ENCODE data around the gene GPX6.

GPX6 gene

DNA sequence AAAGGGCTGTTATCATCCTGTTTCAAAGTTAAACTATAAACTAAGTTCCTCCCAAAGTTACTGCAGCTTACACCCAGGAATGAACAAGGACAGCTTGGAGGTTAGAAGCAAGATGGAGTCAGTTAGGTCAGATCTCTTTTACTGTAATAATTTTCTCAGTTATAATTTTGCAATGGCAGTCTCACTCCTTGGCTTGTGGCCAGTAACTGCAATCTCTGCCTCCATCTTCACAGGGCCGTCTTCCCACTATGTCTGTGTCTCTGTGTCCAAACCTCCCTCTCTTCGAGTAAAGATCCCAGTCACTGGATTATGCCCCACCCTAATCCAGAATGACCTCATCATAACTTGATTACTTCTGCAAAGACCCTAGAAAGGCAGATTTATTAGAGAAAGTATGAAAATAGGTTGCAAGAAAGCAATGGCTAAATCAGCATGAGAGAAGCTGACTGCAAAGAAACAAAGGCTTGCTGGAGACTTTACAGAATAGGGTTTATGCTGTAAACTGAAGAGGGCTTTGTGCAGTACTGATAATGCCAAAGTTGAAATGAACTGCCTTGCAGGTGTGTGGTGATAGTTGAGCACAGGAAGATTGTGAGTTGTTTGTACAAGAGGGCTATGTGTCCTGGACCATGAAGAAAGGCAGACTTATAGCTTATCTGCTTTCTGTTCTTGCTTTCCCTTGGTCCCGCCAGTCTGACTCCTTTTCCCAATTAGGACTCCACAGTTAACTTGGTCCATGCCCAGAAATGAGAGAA, 28.4 kb downstream of the GPX6 start:
- Histone ChIP-seq H4K20me1 (ENCODE audit: insufficient read depth, low read length) (no peaks in the 10 kb centered on the region), H3K27ac (ENCODE audit: low read length) (no peak overlapping the region), H3K9me3 (ENCODE audit: insufficient read depth, low read length) (no peaks in the 10 kb centered on the region), H3K4me3 (ENCODE audit: low read length) (no peak overlapping the region), H3K9ac (ENCODE audit: low read length) (no peak overlapping the region), H3K27me3 (ENCODE audit: low read depth, low read length) (no peaks in the 10 kb centered on the region), H3K36me3 (replicated peaks; ENCODE audit: low read depth, low read length) (no peaks in the 10 kb centered on the region), H3K79me2 (ENCODE audit: low read length) (no peaks in the 10 kb centered on the region), H3K4me1 (ENCODE audit: low read length) (peaks cover 9% of the 10 kb centered on the region), H2AFZ (ENCODE audit: low read depth, low read length) (no peak overlapping the region), H3K4me2 (ENCODE audit: low read length) (no peak overlapping the region)
- TF ChIP-seq, protein P1, sequence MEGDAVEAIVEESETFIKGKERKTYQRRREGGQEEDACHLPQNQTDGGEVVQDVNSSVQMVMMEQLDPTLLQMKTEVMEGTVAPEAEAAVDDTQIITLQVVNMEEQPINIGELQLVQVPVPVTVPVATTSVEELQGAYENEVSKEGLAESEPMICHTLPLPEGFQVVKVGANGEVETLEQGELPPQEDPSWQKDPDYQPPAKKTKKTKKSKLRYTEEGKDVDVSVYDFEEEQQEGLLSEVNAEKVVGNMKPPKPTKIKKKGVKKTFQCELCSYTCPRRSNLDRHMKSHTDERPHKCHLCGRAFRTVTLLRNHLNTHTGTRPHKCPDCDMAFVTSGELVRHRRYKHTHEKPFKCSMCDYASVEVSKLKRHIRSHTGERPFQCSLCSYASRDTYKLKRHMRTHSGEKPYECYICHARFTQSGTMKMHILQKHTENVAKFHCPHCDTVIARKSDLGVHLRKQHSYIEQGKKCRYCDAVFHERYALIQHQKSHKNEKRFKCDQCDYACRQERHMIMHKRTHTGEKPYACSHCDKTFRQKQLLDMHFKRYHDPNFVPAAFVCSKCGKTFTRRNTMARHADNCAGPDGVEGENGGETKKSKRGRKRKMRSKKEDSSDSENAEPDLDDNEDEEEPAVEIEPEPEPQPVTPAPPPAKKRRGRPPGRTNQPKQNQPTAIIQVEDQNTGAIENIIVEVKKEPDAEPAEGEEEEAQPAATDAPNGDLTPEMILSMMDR (IDR thresholded peaks at IDR 0.05; ENCODE audit: low read depth, low read length) = no peak
- TF ChIP-seq EZH2phosphoT487 (IDR thresholded peaks at IDR 0.05; ENCODE audit: low read depth) = no peak

DNA sequence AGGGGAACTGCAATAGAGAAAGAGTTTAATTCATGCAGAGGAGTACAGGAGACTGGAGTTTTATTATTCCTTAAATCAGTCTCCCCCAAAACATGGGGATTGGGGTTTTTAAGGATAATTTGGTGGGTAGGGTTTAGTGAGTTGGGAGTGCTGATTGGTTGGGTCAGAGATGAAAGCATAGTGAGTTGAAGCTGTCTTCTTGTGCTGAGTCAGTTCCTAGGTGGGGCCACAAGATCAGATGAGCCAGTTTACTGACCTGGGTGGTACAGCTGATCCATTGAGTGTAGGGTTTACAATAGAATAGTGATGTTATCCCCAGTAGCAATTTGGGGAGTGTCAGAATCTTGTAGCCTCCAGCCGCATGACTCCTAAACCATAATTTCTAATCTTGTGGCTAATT, 29.1 kb downstream of the GPX6 start:
- no peak overlapping the region for H3K9ac ChIP-seq (ENCODE audit: low read length)
- H3K27me3 ChIP-seq (ENCODE audit: low read depth, low read length) = no peaks in the 10 kb centered on the region
- TF ChIP-seq, protein P1 (IDR thresholded peaks at IDR 0.05; ENCODE audit: low read depth, low read length) = no peak
- no peak for TF ChIP-seq EZH2phosphoT487 (IDR thresholded peaks at IDR 0.05; ENCODE audit: low read depth)
- peaks cover 5% of the 10 kb centered on the region; the same call in 1 of the 2 replicates for H3K4me1 ChIP-seq (ENCODE audit: low read length)
- no peaks in the 10 kb centered on the region for H3K9me3 ChIP-seq (ENCODE audit: insufficient read depth, low read length)
- H2AFZ ChIP-seq (ENCODE audit: low read depth, low read length) = no peak overlapping the region
- no peaks in the 10 kb centered on the region for H3K36me3 ChIP-seq (replicated peaks; ENCODE audit: low read depth, low read length)
- no peaks in the 10 kb centered on the region for H4K20me1 ChIP-seq (ENCODE audit: insufficient read depth, low read length)
- H3K79me2 ChIP-seq (ENCODE audit: low read length) = no peaks in the 10 kb centered on the region
- H3K4me2 ChIP-seq (ENCODE audit: low read length) = no peak overlapping the region
- no peak overlapping the region for H3K27ac ChIP-seq (ENCODE audit: low read length)
- no peak overlapping the region for H3K4me3 ChIP-seq (ENCODE audit: low read length)

DNA sequence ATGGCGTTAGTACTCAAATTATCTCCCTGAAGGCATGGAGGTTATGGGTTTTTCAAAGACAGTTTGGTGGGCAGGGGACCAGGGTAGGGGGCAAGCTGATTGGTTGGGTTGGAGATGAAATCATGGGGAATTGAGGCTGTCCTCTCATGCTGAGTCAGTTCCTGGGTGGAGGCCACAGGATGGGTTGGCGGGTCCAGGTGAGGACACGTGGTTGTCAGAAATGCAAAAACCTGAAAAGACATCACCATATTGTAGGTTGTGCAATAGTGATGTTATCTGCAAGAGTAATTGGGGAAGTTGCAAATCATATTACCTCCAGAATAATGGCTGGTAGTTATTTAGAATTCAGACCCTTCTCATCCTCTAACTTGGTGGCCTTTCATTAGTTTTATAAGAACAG, 30.1 kb downstream of the GPX6 start:
- Histone ChIP-seq H2AFZ (ENCODE audit: low read depth, low read length) (no peak overlapping the region), H3K36me3 (replicated peaks; ENCODE audit: low read depth, low read length) (no peaks in the 10 kb centered on the region), H3K4me3 (ENCODE audit: low read length) (no peak overlapping the region), H3K9ac (ENCODE audit: low read length) (no peak overlapping the region), H3K4me1 (ENCODE audit: low read length) (peaks cover 5% of the 10 kb centered on the region), H4K20me1 (ENCODE audit: insufficient read depth, low read length) (no peaks in the 10 kb centered on the region), H3K4me2 (ENCODE audit: low read length) (no peak overlapping the region), H3K9me3 (ENCODE audit: insufficient read depth, low read length) (no peaks in the 10 kb centered on the region), H3K27me3 (ENCODE audit: low read depth, low read length) (no peaks in the 10 kb centered on the region), H3K27ac (ENCODE audit: low read length) (no peak overlapping the region), H3K79me2 (ENCODE audit: low read length) (no peaks in the 10 kb centered on the region)
- no peak for TF ChIP-seq EZH2phosphoT487 (IDR thresholded peaks at IDR 0.05; ENCODE audit: low read depth)
- TF ChIP-seq, protein P1 (IDR thresholded peaks at IDR 0.05; ENCODE audit: low read depth, low read length) = no peak

GRCh38 chr6:28480253-28480932, 35.2 kb downstream of the GPX6 start:
- Histone ChIP-seq H2AFZ (ENCODE audit: low read depth, low read length) (no peak overlapping the region), H3K4me3 (ENCODE audit: low read length) (no peak overlapping the region), H3K9ac (ENCODE audit: low read length) (no peak overlapping the region), H3K27ac (ENCODE audit: low read length) (no peak overlapping the region), H3K4me1 (ENCODE audit: low read length) (peaks cover 5% of the 10 kb centered on the region; the same call in 1 of the 2 replicates), H3K4me2 (ENCODE audit: low read length) (peak overlapping the region; percentile 46), H3K36me3 (replicated peaks; ENCODE audit: low read depth, low read length) (no peaks in the 10 kb centered on the region), H3K79me2 (ENCODE audit: low read length) (no peaks in the 10 kb centered on the region), H4K20me1 (ENCODE audit: insufficient read depth, low read length) (no peaks in the 10 kb centered on the region), H3K27me3 (ENCODE audit: low read depth, low read length) (no peaks in the 10 kb centered on the region), H3K9me3 (ENCODE audit: insufficient read depth, low read length) (no peaks in the 10 kb centered on the region)
- TF ChIP-seq EZH2phosphoT487 (IDR thresholded peaks at IDR 0.05; ENCODE audit: low read depth) = no peak
- TF ChIP-seq, protein P1 (IDR thresholded peaks at IDR 0.05; ENCODE audit: low read depth, low read length) = no peak
